DMS114 treated with DMSO at 0.1 percent for 48 hours (cell line): ENCODE measurements around the gene CCDC126.
"Not testable (repeated sequence)": the region's sequence is repeated elsewhere in the genome, so short reads cannot be mapped to it uniquely, and the experiment has no call there.

Experiments
- DNase-seq: peaks from one replicate; lab custom pipeline; 2025; ENCODE audit not compliant: unreplicated experiment; lab: John Stamatoyannopoulos, UW

Gene CCDC126

GRCh38 chr7:23597094-23598091, at the start of gene CCDC126:
CCDC126 (plus strand) TSS chr7:23597382; CDS start chr7:23611316, 13,934 bp downstream.
- peak; percentile 81 for DNase-seq

- no peak for DNase-seq
Measured at GRCh38 chr7:23547662-23548061, 49.5 kb upstream of the CCDC126 start.

- no peak for DNase-seq
Measured at GRCh38 chr7:23558303-23558702, 38.9 kb upstream of the CCDC126 start.

- peak; percentile 66 for DNase-seq
Measured at GRCh38 chr7:23570592-23571200, 26.5 kb upstream of the CCDC126 start.

- not testable (repeated sequence) for DNase-seq
Measured at GRCh38 chr7:23581975-23582374, 15.2 kb upstream of the CCDC126 start.

GRCh38 chr7:23585304-23585703, 11.9 kb upstream of the CCDC126 start:
- not testable (repeated sequence) for DNase-seq

- DNase-seq, result no peak
Measured at GRCh38 chr7:23586159-23586558, 11.0 kb upstream of the CCDC126 start.

- no peak for DNase-seq
Measured at GRCh38 chr7:23590529-23590928, 6.7 kb upstream of the CCDC126 start.

- no peak for DNase-seq
Measured at GRCh38 chr7:23593706-23594105, 3.5 kb upstream of the CCDC126 start.

GRCh38 chr7:23594879-23595604, 2.1 kb upstream of the CCDC126 start:
- no peak for DNase-seq

- DNase-seq, result no peak
Measured at GRCh38 chr7:23598296-23598695, 1.1 kb downstream of the CCDC126 start.

GRCh38 chr7:23600236-23600635, 3.1 kb downstream of the CCDC126 start:
- no peak for DNase-seq

GRCh38 chr7:23603632-23604295, 6.6 kb downstream of the CCDC126 start:
- DNase-seq, result no peak

- no peak for DNase-seq
Measured at GRCh38 chr7:23604296-23604640, 7.1 kb downstream of the CCDC126 start.

- DNase-seq, result no peak
Measured at GRCh38 chr7:23607130-23607529, 9.9 kb downstream of the CCDC126 start.

GRCh38 chr7:23607866-23608265, 10.7 kb downstream of the CCDC126 start:
- no peak for DNase-seq

GRCh38 chr7:23615331-23615730, 18.1 kb downstream of the CCDC126 start:
- no peak for DNase-seq

GRCh38 chr7:23616593-23616992, 19.4 kb downstream of the CCDC126 start:
- no peak for DNase-seq

- DNase-seq, result no peak
Measured at GRCh38 chr7:23617482-23617881, 20.3 kb downstream of the CCDC126 start.

- DNase-seq, result no peak
Measured at GRCh38 chr7:23618241-23618640, 21.1 kb downstream of the CCDC126 start.

- no peak for DNase-seq
Measured at GRCh38 chr7:23619141-23619540, 22.0 kb downstream of the CCDC126 start.
